CD4-positive, CD25-positive, alpha-beta regulatory T cell (primary cell): ENCODE measurements around the gene ARL6IP4. TPM values are rescaled to one million over a fixed set of nuclear protein-coding genes. Genes with fewer than 3 reads are reported as not detected.

ENCODE experiments used
- ATAC-seq, 2 donors: fragments of 150-1000 bp; cut with Tn5 transposase; one replicate each; pipeline ENCODE4 v1.10.0; 2021; ENCODE audit warnings: low read depth in 2 of 2, moderate number of reproducible peaks in 2 of 2, moderate library complexity in 1 of 2
- DNase-seq, 3 donors: peaks; one replicate each; pipeline versions ENCODE4 v3.0.0 to v3.0.0-alpha.2; 2012 to 2022; ENCODE audit warnings: mixed read lengths in 1 of 3
- H3K27ac ChIP-seq: one replicate; pipeline ENCODE4 v1.7.0; 2013; ENCODE audit warnings: mild to moderate bottlenecking, low read length; ENCODE audit not compliant: insufficient read depth, poor library complexity, severe bottlenecking
- H3K27me3 ChIP-seq: one replicate; pipeline ENCODE4 v1.7.0; 2013; ENCODE audit warnings: low read length; ENCODE audit not compliant: control insufficient read depth, insufficient read depth
- H3K36me3 ChIP-seq: one replicate; pipeline ENCODE4 v1.7.0; 2013; ENCODE audit warnings: mild to moderate bottlenecking, low read length, moderate library complexity; ENCODE audit not compliant: control insufficient read depth, insufficient read depth
- H3K4me1 ChIP-seq: 2 replicates; pipeline ENCODE4 v1.7.0; 2013; ENCODE audit warnings: mild to moderate bottlenecking, low read length; ENCODE audit not compliant: insufficient read depth, control insufficient read depth, poor library complexity, severe bottlenecking
- H3K4me3 ChIP-seq: one replicate; pipeline ENCODE4 v1.7.0; 2013; ENCODE audit warnings: low read depth, mild to moderate bottlenecking, low read length, moderate library complexity
- H3K9me3 ChIP-seq, 2 experiments: 1 replicate in 1 of 2; 2 replicates in 1 of 2; pipeline ENCODE4 v1.7.0; 2013; ENCODE audit warnings: low read length in 2 of 2, mild to moderate bottlenecking in 1 of 2, moderate library complexity in 1 of 2; ENCODE audit not compliant: control insufficient read depth in 2 of 2
- H3K27ac Mint-ChIP-seq, 3 donors: one replicate each; pipeline ENCODE4 v1.8.0; 2020 to 2022; ENCODE audit warnings: mild to moderate bottlenecking in 3 of 3, mixed read lengths in 3 of 3, moderate library complexity in 2 of 3
- H3K27me3 Mint-ChIP-seq: one replicate; pipeline ENCODE4 v1.8.0; 2022; ENCODE audit warnings: mild to moderate bottlenecking, mixed read lengths
- H3K36me3 Mint-ChIP-seq: one replicate; pipeline ENCODE4 v1.8.0; 2020; ENCODE audit warnings: mixed read lengths
- H3K4me1 Mint-ChIP-seq, 4 donors: one replicate each; pipeline ENCODE4 v1.8.0; 2020 to 2022; ENCODE audit warnings: mixed read lengths in 4 of 4, mild to moderate bottlenecking in 1 of 4
- H3K4me3 Mint-ChIP-seq, 4 donors: one replicate each; pipeline ENCODE4 v1.8.0; 2020 to 2022; ENCODE audit warnings: mild to moderate bottlenecking in 4 of 4, mixed read lengths in 4 of 4, moderate library complexity in 3 of 4
- H3K9me3 Mint-ChIP-seq, 7 donors: one replicate each; pipeline ENCODE4 v1.8.0; 2020 to 2022; ENCODE audit warnings: mixed read lengths in 7 of 7, mild to moderate bottlenecking in 3 of 7, moderate library complexity in 2 of 7
- polyA plus RNA-seq, 4 donors: library from polyadenylated mRNA; unstranded; fragments of 300-500 nt; fragmentation: Illumina TruSeq; gene quantifications; one replicate each; pipeline ENCODE4 v1.2.3, GENCODE V29; 2021
- total RNA-seq: library from RNA; stranded (reverse); gene quantifications from one replicate; pipeline ENCODE4 v1.2.3, GENCODE V29; 2022

The ARL6IP4 gene
- total and polyA plus RNA-seq, 5 donors from 2014 or later = 131 to 237 (median 218) TPM

DNA sequence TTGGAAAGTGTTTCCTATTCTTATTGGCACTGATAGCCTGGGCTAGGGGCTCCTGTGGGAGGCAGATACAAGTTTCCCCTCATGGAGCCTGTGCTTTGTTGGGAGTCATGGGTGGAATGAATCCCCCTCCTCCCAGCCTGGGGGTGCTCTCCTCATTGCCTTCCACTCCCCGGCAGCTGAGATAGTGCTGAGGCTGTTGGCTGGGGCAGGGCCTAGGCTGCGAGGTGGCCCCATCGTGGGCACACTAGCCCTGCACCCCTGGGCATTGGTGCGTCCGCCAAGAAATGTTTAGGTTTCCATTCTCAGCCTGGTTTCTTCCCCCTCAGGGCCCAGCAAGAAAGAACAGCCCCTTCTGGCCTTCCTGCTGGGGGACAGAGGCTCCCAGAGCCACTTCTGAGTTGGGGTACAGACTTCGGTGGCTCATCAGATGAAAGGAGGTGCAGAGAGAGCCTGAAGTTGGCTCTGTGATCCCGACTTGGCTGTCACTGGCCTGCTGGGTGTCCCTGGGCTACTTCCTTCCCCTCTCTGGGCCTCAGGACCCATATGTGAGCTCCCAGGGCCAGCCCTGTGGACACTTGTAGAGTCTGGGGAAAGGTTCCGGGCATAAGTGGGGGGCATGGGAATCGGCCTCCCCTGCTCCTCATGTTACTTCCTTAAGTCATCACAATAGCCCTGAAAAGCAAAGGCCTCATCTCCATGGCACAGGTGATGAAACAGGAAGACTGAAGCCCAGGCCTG, 2.7 kb upstream of the ARL6IP4 start:
- Histone ChIP-seq H3K9me3 (no peaks in the 10 kb centered on the region), H3K27me3 (no peaks in the 10 kb centered on the region), H3K4me1 (peaks cover 61% of the 10 kb centered on the region), H3K4me3 (no peak overlapping the region), H3K36me3 (peaks cover 2% of the 10 kb centered on the region), H3K27ac (no peak overlapping the region)
- peaks cover 5 to 65% (median 26%) of the 10 kb centered on the region in 4 donors for H3K4me1 Mint-ChIP-seq
- H3K27ac Mint-ChIP-seq = no peak overlapping the region
- H3K27me3 Mint-ChIP-seq = peaks cover 6% of the 10 kb centered on the region
- H3K36me3 Mint-ChIP-seq = no peaks in the 10 kb centered on the region
- ATAC-seq (no peak), DNase-seq (no peak)
- no peaks in the 10 kb centered on the region for H3K9me3 Mint-ChIP-seq
- peak overlapping the region; percentile 39 to 100 (median 78) for H3K4me3 Mint-ChIP-seq

DNA sequence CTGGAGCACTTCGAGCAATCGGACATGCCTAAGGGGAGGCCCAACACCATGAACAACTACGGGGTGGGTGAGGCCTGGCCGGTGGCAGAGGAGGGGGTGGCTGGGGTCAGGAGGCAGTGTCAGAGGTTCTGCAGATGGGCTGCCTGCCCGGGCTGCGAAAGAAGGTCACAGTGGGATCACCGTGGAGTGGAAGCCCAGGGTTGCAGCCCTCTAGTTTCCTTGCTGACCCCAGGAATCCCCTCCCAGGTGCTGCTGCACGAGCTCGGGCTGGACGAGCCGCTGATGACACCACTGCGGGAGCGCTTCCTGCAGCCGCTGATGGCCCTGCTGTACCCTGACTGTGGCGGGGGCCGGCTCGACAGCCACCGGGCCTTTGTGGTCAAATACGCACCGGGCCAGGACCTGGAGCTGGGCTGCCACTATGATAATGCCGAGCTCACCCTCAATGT, 1.9 kb upstream of the ARL6IP4 start:
- peaks cover 6% of the 10 kb centered on the region for H3K36me3 ChIP-seq
- H3K36me3 Mint-ChIP-seq = no peaks in the 10 kb centered on the region
- H3K4me1 Mint-ChIP-seq = peaks cover 6 to 70% (median 29%) of the 10 kb centered on the region in 4 donors
- H3K4me3 Mint-ChIP-seq = peak overlapping the region; percentile 39 to 100 (median 78)
- no peak overlapping the region for H3K27ac Mint-ChIP-seq
- H3K4me1 ChIP-seq = peaks cover 68% of the 10 kb centered on the region
- H3K27me3 Mint-ChIP-seq = peaks cover 6% of the 10 kb centered on the region
- no peak overlapping the region for H3K4me3 ChIP-seq
- H3K9me3 Mint-ChIP-seq = no peaks in the 10 kb centered on the region
- H3K27ac ChIP-seq = no peak overlapping the region
- no peaks in the 10 kb centered on the region for H3K27me3 ChIP-seq
- ATAC-seq (no peak), DNase-seq (no peak)
- H3K9me3 ChIP-seq = no peaks in the 10 kb centered on the region

DNA sequence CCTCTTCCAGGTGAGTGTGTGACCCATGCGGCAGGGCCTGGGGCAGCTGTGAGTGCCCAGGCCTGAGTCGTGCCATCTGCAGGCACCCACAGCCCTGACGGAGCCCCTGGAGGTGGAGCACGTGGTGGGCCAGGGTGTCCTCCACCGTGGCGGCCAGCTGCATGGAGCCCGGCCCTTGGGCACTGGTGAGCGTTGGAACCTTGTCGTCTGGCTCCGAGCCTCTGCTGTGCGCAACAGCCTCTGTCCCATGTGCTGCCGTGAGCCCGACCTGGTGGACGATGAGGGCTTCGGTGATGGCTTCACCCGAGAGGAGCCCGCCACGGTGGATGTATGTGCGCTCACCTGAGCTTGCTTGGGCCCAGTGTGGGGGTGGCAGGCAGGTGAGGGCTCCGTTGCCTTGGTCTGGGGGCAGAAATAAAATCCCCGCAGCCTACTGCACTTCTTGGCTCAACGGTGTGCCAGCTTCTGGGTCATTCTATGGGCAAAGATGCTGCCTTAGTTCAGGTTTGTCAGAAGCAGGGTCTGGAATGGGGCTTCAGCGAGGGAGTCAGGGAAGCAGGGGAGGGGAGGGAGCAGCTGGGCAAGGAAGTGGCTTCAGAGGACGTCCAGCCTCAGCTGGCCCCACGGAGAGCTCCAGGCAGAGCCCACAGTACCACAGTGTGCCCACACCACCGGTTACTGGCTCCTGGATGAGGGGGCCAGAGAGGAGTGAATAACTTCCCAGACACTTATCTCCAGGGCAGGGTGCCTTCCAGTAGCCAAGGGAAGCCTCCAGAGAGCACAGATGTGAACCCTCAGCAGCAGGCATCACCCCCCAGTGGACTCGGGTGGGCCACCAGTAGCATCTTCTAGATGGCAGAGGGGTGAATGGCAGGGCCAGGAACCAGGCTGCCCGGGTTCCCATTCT, 1.2 kb upstream of the ARL6IP4 start:
- peaks cover 6% of the 10 kb centered on the region for H3K36me3 ChIP-seq
- Mint-ChIP-seq H3K27ac (peak overlapping the region in 1 of 3 donors; percentile 87), H3K4me1 (peaks cover 6 to 72% (median 26%) of the 10 kb centered on the region in 4 donors), H3K27me3 (peaks cover 6% of the 10 kb centered on the region), H3K4me3 (peak overlapping the region; percentile 88 to 94 (median 91)), H3K9me3 (no peaks in the 10 kb centered on the region), H3K36me3 (no peaks in the 10 kb centered on the region)
- DNase-seq (no peak), ATAC-seq (no peak)
- no peaks in the 10 kb centered on the region for H3K9me3 ChIP-seq
- H3K4me3 ChIP-seq = peak overlapping the region; percentile 70
- no peaks in the 10 kb centered on the region for H3K27me3 ChIP-seq
- H3K27ac ChIP-seq = peak overlapping the region; percentile 19
- H3K4me1 ChIP-seq = peaks cover 71% of the 10 kb centered on the region

DNA sequence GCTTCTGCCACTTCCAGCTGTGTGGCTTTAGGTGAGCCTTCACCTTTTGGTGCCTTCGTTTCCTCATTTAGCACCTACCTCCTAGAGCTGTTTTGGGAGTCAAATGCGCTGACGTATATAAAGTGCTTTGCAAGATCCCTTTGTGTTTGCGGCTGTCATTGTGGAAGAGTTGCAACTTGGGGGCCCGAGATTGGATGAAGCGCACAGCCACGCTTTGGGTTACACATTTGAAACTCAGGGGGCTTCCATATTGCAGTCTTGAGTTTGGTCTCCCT, 636 bp upstream of the ARL6IP4 start:
- peaks cover 5 to 74% (median 26%) of the 10 kb centered on the region in 4 donors for H3K4me1 Mint-ChIP-seq
- Histone ChIP-seq H3K27me3 (no peaks in the 10 kb centered on the region), H3K4me3 (peak overlapping the region; percentile 70), H3K9me3 (no peaks in the 10 kb centered on the region), H3K36me3 (peaks cover 6% of the 10 kb centered on the region), H3K4me1 (peaks cover 77% of the 10 kb centered on the region), H3K27ac (peak overlapping the region; percentile 67)
- H3K36me3 Mint-ChIP-seq = peaks cover under 1% of the 10 kb centered on the region
- H3K27ac Mint-ChIP-seq = peak overlapping the region; percentile 74 to 96 (median 87)
- peak overlapping the region; percentile 88 to 94 (median 91) for H3K4me3 Mint-ChIP-seq
- DNase-seq = peak in 1 of 3 donors; percentile 20
- ATAC-seq = no peak
- H3K9me3 Mint-ChIP-seq = no peaks in the 10 kb centered on the region
- peaks cover 4% of the 10 kb centered on the region for H3K27me3 Mint-ChIP-seq

DNA sequence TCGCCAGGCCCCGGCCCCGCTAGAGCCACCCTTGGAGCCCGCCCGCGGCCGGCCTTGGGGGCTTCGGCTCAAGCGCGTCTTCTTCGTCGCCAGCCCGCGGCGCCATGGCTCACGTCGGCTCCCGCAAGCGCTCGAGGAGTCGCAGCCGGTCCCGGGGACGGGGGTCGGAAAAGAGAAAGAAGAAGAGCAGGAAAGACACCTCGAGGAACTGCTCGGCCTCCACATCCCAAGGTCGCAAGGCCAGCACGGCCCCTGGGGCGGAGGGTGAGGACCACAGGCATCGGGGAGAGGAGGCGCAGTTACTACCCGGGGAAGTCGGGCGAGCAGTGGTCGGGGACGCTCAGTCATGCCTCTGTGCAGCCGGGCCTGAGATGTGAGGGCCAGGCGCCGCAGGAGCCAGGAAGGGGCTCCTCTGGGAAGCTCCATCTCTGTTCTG, 573 bp downstream of the ARL6IP4 start:
- H3K36me3 Mint-ChIP-seq = peaks cover 7% of the 10 kb centered on the region
- Histone ChIP-seq H3K9me3 (no peaks in the 10 kb centered on the region), H3K27me3 (no peaks in the 10 kb centered on the region), H3K36me3 (peaks cover 6% of the 10 kb centered on the region), H3K27ac (peak overlapping the region; percentile 67), H3K4me1 (peaks cover 72% of the 10 kb centered on the region), H3K4me3 (peak overlapping the region; percentile 75)
- no peak for DNase-seq
- H3K4me1 Mint-ChIP-seq = peaks cover 0 to 68% (median 21%) of the 10 kb centered on the region in 4 donors
- peak overlapping the region; percentile 89 to 94 (median 93) for H3K4me3 Mint-ChIP-seq
- H3K27me3 Mint-ChIP-seq = no peaks in the 10 kb centered on the region
- no peaks in the 10 kb centered on the region for H3K9me3 Mint-ChIP-seq
- peak overlapping the region in 2 of 3 donors; percentile 74 to 88 for H3K27ac Mint-ChIP-seq
- peak in 1 of 2 donors; percentile 10 for ATAC-seq

DNA sequence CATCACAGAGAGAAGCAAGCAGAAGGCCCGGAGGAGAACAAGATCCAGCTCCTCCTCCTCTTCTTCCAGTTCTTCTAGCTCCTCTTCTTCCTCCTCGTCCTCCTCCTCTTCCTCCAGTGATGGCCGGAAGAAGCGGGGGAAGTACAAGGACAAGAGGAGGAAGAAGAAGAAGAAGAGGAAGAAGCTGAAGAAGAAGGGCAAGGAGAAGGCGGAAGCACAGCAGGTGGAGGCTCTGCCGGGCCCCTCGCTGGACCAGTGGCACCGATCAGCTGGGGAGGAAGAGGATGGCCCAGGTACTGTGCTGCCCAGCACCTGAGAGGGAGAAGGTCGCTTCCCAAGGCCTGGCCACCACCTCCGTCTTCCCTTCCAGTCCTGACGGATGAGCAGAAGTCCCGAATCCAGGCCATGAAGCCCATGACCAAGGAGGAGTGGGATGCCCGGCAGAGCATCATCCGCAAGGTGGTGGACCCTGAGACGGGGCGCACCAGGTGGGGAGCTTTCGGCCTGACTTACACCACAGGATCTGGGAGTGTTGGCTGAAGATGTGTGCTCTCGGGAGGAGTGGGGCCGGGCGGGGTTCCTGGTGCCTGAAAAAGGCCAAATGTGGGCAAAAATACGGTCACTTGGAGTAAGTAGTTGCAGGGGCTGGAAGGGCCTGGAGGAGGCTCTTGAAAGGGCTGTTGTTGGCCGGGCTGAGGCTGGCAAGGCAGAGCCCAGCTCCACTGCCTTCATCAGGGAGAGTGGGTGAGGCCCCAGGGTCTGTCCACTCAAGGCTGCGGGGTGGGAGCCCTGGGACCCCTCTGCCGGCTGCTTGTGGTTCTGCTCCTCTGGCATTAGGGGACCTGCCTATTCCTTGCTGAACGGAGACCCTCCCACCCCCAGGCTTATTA, 1.4 kb downstream of the ARL6IP4 start:
- Mint-ChIP-seq H3K36me3 (peaks cover 9% of the 10 kb centered on the region), H3K4me1 (peaks cover 0 to 61% (median 19%) of the 10 kb centered on the region in 4 donors), H3K27ac (peak overlapping the region; percentile 88 to 90 (median 88)), H3K4me3 (peak overlapping the region; percentile 89 to 94 (median 93)), H3K9me3 (no peaks in the 10 kb centered on the region), H3K27me3 (no peaks in the 10 kb centered on the region)
- no peak for DNase-seq
- Histone ChIP-seq H3K9me3 (no peaks in the 10 kb centered on the region), H3K27me3 (no peaks in the 10 kb centered on the region), H3K36me3 (peaks cover 7% of the 10 kb centered on the region), H3K4me3 (peak overlapping the region; percentile 75), H3K4me1 (peaks cover 64% of the 10 kb centered on the region), H3K27ac (peak overlapping the region; percentile 67)
- no peak for ATAC-seq

DNA sequence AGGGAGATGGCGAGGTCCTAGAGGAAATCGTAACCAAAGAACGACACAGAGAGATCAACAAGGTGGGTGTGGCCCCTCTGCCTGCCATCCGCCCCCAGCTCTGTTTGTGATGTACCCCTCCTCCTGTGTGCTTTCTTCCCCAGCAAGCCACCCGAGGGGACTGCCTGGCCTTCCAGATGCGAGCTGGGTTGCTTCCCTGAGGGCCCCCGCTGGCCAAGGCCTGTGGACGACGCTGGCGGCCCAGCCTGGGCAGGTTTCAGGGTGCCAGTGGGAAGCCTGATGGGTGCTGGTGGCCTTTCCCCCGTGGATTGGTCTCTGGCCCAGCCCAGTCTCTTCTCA, 2.0 kb downstream of the ARL6IP4 start:
- no peak for ATAC-seq
- Histone ChIP-seq H3K9me3 (no peaks in the 10 kb centered on the region), H3K27ac (peak overlapping the region; percentile 67), H3K27me3 (no peaks in the 10 kb centered on the region), H3K36me3 (peaks cover 13% of the 10 kb centered on the region), H3K4me1 (peaks cover 58% of the 10 kb centered on the region), H3K4me3 (no peak overlapping the region)
- peak overlapping the region; percentile 89 to 94 (median 93) for H3K4me3 Mint-ChIP-seq
- peaks cover 0 to 56% (median 19%) of the 10 kb centered on the region in 4 donors for H3K4me1 Mint-ChIP-seq
- H3K27ac Mint-ChIP-seq = peak overlapping the region; percentile 88 to 90 (median 88)
- no peaks in the 10 kb centered on the region for H3K9me3 Mint-ChIP-seq
- DNase-seq = peak in 1 of 3 donors; percentile 50
- H3K27me3 Mint-ChIP-seq = no peaks in the 10 kb centered on the region
- H3K36me3 Mint-ChIP-seq = peaks cover 10% of the 10 kb centered on the region
